Measurements from ENCODE around the gene HERC5.
"Not testable (repeated sequence)": the region's sequence is repeated elsewhere in the genome, so short reads cannot be mapped to it uniquely, and the experiment has no call there.

Gene HERC5

DNA sequence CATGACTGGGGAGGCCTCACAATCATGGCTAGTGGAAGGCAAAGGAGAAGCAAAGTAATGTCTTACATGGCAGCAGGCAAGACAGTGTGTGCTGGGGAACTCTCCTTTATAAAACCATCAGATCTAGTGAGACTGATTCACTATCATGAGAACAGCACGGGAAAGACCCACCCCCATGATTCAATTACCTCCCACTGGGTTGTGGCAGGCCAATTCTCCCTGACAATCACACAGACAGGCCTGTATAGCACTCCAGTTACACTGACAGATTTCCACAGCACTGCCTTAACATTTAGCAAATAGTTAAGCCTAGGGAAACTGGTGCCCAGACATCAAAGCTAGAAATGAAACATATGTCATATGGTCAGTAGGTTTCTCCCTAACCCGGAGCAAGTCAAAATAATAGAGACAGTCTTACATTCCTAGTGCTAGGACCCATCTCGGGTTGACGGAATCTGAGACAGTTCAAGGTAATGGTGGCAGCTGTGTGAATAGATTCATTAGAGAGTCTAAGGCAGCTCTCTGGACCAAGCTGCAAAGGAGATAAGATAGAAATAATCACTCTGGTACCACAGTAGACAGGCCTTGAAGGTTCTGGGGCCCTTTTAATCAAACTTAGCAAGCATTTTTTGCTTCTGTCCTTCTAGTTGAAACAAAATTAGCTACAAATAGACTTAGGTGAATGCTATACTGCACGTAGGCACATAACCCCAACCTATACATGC lies 9.4 kb upstream of the HERC5 start:
- DNase-seq (ENCODE audit: low read depth in 1 of 2, low spot score in 1 of 2) = no peak

DNA sequence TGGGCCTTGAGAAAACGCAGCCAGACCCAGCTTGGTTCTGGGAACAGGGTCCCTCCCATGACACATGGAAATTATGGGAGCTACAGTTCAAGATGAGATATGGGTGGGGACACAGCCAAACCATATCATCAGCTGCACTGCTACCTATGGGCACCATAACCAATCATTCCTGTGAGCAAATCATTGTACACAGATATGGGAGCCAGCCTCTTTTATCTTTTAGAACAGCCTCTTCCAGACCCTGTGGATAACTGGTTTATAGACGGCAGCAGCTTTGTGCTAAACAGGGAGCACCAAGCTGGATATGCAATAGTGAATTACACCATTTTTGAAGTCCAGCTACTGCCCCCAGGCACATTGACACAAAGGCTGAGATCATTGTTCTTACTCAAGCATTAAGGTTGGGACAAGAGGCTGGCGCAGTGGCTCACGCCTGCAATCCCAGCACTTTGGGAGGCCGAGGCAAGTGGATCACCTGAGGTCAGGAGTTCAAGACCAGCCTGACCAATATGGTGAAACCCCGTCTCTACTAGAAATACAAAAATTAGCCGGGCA lies 8.6 kb upstream of the HERC5 start:
- DNase-seq (ENCODE audit: low read depth in 1 of 2, low spot score in 1 of 2) = not testable (repeated sequence)

DNA sequence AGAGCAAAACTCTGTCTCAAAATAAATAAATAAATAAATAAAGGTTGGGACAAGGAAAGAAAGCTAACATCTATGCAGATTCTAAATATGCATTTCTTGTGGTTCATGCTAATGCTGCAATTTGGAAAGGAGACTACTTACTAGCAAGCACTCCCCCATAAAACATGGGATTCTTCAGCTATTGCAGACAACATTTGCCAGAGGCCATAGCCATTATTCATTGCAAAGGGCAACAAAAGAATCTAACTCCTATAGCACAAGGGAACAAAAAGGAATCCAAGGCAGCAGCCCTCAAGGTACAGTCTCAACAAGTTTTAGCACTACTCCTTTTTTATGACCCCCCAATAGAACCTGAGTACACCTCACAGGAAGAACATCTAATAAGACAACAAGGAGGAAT lies 8.0 kb upstream of the HERC5 start:
- no peak for DNase-seq (ENCODE audit: low read depth in 1 of 2, low spot score in 1 of 2)

DNA sequence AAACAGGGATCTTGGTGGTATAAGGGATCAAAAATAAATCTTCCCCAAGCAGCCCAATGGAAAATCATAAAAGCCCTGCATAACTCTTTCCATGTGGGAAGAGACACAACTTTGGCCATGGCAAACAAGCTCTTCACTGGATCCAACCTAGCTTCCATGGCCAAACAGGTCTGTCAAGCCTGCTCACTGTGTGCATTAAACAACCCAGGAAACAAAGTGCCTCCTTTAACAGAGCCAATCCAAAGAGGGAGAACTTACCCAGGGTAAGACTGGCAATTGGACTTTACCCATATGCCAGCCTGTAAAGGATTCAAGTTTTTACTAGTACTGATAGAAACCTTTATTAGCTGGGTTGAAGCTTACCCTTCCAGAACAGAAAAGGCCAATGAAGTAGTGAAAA lies 7.6 kb upstream of the HERC5 start:
- no peak for DNase-seq (ENCODE audit: low read depth in 1 of 2, low spot score in 1 of 2)

DNA sequence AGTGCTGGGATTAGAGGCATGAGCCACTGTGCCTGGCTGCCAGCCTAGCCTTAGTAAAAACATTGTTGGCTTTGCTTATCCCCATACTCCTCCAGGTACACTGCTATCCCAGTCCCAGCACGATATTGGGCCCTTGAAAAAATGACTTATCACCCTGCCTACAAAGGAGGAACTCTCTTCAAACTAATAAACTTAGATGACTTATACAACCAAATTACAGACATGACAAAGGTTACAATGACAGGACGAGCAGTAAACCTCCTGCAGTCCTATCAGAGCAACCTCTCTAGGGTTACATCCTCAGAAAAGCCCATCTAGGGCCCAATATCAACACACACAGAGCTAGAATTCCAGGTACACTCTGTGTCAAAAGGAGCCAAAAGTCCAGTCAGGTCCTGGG lies 5.7 kb upstream of the HERC5 start:
- DNase-seq (ENCODE audit: low read depth in 1 of 2, low spot score in 1 of 2) = no peak

DNA sequence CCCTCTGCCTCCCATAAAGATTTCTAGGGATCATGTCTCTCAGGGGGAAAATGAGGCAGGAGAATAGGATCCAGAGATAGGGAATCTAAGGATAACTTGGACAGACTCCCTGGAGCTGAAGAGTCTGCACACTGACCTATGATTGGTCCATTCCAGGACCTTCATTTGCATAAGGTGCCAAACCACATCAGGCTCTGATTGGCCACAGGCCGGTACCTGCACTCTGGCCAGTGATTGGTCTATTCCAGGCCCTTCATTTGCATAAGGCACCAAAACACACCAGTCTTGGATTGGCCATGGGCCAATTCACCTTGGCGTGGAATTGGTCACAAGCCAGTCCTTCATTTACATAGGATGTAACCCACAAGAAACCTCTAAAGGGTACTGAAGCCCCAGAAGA lies 4.0 kb upstream of the HERC5 start:
- no peak for DNase-seq (ENCODE audit: low read depth in 1 of 2, low spot score in 1 of 2)

DNA sequence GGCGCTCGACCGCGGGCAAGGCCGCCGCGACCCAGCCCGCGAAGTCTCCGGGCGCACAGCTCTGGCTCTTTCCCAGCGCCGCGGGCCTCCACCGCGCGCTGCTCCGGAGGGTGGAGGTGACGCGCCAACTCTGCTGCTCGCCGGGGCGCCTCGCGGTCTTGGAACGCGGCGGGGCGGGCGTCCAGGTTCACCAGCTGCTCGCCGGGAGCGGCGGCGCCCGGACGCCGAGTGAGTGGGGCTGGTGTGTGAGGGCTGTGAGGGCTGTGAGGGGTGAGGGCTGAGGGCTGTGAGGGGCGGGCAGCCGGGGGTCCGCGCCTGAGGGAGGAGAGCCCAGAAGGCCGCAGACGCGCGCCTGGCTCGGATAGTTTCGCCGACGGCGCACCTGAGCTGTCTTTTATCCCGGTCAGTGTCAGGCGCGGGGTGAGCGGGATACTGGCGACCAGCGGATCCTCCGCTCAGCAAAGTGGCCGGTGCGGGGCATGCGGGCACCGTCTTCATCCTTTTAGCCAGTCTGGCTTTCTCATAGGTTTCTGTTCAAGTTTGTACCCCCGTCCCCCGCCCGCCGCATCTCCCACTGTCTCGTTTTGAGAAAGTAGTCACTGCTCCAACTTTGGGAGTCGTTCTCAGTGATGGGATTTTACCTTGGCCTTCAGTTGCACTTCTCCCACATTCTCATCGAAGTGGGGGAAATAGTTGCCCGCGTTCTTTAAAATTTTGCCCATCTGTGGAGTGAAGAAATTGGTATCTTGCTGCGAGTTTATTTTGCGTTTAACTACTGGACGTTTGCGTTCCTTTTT lies 586 bp downstream of the HERC5 start:
- DNase-seq (ENCODE audit: low read depth in 1 of 2, low spot score in 1 of 2) = peak; percentile 12 to 37

DNA sequence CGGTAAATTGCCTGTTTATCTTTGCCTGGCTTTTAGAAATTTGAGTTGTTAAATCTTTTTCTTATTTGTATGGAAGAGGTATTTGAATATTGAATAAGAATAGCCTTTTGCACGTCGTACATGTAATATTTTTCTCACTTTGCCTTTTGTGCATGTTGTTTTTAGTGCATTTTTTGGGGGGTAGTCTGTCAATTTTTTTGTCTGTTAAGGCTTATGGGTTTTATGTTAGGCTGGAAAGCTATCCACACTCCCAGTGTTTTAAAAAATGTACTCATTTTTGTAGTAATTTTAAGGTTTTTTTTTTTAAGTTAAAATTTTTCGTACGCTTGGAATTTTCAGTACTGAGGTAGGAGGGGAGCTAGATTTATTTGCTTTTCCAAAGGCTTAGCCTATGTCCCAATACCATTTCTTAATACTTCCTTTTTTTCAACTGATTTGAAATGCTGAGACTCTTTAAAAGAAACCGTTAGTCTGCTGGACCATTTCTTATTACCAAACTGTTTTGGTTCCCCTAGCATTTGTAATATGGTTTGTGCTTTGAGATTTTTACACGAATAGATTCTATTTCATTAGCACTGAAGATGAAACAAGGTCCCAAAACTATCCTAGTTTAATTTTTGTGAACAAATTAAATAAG lies 1.3 kb downstream of the HERC5 start:
- no peak for DNase-seq (ENCODE audit: low read depth in 1 of 2, low spot score in 1 of 2)

DNA sequence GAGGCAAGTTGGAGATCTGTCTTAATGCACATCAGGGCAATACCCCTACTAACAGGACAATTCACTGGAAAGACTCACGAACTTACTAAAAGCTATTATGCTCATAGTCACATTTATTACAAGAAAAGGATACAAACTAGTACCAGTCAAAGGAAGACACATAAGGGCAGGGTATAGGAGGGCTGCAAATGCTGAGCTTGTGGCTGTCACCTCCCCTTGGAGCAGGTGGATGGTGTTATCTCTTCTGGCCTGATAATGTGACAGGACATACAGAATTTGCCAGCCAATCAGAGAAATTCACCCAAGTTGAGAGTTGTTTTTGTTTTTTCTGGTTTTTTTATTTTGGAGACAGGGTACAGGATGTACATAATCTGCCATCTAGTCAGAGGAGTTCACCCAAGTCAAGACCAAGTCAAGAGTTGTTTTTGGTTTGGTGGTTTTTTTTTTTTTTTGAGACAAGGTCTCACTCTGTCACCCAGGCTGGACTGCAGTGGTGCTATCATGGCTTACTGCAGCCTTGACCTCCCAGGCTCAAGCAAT lies 8.8 kb downstream of the HERC5 start:
- DNase-seq (ENCODE audit: low read depth in 1 of 2, low spot score in 1 of 2) = no peak

DNA sequence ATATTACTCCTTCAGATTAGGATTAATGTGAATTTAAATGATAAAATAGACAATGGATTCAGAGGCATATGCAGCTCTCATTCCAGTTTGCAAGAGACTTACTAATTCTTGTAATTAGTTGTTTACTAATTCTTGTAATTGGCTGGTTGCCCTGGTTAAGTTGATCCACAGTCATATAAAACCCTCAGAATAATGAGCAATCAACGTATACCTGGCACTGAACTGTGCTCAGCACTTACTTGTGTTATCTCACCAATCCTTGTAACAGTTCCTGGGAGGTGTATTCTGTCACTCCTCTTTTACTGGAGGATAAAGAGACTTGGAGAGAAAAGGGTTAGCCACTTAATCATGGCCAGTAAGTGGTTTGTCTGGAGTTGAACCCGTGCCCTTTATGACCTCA lies 10.5 kb downstream of the HERC5 start:
- DNase-seq (ENCODE audit: low read depth in 1 of 2, low spot score in 1 of 2) = no peak

DNA sequence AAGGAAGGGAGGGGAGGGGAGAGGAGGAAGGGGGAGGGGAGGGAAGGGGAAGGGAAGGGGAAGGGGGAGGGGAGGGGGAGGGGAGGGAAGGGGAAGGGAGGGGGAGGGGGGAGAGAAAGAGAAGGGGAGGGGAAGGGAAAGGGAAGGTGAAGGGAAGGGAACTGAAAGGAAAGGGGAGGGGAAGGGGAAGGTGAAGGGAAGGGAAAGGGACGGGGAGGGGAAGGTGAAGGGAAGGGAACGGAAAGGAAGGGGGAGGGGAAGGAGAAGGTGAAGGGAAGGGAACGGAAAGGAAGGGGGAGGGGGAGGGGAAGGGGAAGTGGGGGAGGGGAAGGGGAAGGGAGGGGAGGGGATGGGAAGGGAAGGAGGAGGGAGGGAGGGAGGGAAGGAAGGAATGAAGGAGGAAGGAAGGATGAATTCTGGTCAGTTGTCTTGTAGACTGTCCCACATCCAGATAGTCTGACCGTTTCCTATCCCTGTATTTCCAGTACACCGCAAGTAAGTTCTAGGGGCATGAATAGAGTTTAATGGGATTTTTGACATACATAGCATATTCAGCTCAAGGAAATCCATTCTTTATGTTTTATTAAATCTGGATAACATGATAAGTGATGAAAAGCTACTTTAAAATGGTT lies 20.4 kb downstream of the HERC5 start:
- DNase-seq (ENCODE audit: low read depth in 1 of 2, low spot score in 1 of 2) = no peak

DNA sequence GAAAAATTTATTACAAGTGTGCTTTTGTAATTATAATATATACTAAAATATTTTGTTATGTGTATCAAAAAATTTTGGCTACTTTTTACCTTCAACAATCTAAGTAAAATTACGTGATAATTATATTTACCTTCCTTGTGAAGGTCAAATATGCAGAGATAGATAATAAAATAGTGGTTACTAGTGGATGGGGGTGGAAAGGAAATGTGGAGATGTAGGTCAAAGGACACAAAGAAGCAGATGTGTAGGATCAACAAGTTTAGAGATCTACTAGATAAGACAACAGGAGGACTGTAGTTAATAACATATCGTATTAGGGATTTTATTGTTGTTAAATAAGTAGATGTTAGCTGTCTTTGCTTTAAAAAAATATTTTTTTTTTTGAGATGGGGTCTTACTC lies 21.3 kb downstream of the HERC5 start:
- DNase-seq (ENCODE audit: low read depth in 1 of 2, low spot score in 1 of 2) = no peak

DNA sequence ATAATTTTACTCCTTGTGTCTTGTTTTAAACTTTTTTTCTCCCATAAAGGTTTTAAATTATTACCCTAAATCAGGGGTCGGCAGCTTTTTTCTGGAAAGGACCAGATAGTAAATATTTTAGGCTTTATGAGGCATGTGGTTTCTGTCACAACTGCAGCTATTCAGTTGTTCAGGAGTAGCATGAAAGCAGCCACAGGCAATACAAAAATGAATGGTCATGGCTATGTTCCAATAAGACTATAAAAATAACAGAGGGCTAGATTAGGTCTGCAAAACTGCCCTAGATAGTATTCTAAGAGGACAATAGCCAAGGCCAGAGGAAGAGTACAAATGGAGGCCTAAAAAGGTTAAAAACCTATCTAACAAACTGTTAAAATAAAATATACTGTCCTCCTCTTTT lies 24.6 kb downstream of the HERC5 start:
- no peak for DNase-seq (ENCODE audit: low read depth in 1 of 2, low spot score in 1 of 2)

DNA sequence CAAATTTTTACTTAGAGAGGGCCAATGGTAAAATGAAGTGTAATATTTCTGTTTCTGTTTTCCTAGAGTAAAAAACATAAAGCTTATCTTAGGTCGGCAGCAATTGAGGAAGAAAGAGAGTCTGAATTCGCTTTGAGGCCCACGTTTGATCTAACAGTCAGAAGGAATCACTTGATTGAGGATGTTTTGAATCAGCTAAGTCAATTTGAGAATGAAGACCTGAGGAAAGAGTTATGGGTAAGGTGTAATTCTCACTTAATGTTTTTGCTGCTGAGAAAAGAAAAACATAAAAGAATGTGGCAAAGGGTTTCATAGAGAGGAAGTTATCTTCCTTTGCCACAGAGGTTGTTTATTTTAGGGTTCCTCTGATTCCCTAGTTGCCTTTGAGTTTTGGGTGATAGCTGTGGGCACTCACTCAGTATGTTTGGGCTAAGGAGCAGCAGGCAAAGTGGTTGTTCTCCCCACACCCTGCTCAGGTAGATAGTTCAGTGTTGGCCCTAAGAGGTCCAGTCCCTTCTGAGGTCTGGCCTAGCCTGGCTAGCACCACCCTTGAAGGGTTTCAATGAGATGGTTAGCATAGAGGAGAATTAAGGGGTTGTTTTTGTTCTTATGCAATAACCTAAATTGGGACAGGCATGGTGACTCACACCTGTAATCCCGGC lies 32.3 kb downstream of the HERC5 start:
- no peak for DNase-seq (ENCODE audit: low read depth in 1 of 2, low spot score in 1 of 2)

DNA sequence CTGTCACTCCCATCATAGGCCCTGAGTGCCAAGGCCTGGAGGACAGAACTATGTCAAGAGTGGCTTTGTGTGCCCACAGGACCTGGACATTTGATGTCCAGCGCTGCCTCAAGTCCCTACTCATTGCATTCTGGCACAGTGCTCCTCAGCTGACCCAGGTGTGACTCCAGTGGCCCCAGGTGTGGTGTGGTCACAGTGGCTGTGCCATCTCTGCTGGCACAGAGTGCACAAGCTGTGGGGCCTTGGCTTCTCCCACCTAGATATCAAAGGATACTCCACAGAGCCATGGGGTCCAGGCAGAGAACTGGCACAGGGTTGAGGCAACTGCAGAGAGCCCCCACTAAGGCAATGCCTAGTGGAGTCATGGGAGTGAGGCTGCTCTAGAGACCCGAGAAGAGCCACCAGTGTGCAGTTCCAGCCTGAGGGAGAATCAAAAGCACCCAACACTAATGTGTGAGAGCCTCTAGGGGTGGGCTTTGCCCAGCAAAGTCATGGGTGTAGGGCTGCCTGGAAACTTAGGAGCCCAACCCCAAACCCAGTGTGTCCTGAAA lies 41.0 kb downstream of the HERC5 start:
- no peak for DNase-seq (ENCODE audit: low read depth in 1 of 2, low spot score in 1 of 2)

DNA sequence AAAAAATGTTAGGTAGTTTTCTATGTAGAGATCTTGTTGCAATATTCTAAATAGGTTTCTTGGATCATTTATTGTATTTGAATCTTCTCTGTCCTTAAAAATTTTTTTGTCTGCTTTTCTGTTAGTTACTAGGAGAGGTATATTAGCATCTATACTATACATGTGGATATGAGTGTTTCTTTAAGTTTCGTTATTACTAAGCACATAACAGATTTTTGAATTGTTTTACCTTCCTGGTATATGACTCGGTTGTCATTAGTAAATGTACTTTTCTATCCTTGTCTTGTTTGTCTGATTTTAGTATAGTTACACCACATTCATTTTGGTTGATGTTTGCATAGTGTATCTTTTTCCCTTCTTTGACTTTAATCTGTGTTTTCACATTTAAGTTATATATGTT lies 46.4 kb downstream of the HERC5 start:
- DNase-seq (ENCODE audit: low read depth in 1 of 2, low spot score in 1 of 2) = no peak

DNA sequence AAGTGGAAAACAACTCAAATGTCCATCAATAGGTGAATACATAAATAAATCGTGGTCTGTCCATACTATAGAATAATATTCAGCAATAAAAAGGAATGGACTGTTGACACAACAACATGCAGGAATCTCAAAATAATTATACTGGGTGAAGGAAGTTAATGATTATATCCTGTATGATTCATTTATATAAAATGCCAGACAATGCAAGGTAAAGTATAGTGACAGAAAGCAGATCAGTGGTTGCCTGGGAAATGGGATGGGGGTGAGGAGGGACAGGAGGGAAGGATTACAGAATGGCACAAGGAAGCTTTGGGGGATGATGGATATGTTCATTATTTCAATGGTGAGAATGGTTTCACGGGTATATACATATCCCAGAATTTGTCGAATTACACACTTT lies 54.3 kb downstream of the HERC5 start:
- DNase-seq (ENCODE audit: low read depth in 1 of 2, low spot score in 1 of 2) = no peak

DNA sequence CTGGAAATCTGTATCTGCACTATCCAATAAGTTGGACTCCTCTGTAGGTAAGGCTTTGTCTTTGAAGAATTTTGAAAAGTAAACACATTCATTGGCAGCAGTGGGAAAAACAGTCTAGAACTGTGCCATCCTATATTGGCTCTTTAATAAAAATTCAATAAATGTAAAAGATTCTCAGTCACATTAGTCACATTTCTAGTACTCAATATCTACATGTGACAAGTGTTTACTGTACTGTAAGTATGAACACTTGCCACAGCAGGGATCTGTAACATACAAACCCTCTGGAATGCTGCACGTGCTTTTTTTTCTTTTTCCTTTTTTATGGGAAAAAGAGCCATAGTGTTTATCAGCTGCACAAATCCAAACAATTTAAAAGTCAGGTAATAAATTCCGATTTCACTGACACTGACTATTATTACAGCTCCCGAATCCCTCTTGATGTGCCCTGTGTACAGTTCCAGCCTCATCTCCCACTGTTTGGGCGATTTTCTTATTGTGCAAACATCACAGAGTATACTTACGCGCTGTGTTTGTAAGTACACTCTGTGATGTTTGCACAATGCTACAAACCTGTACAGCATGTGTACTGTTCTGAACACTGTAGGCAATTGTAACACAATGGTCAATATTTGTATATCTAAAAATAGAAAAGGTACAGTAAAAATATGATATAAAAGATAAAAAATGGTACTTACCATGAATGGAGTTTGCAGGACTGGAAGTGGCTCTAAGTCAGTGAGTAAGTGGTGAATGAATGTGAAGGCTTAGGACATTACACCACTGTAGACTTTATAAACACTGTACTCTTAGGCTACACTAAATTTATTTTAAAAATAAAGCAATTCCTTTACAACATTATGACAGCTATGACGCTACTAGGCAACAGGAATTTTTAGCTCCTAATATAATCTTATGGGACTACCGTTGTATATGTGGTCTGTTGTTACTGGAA lies 57.9 kb downstream of the HERC5 start:
- DNase-seq (ENCODE audit: low read depth in 1 of 2, low spot score in 1 of 2) = no peak

DNA sequence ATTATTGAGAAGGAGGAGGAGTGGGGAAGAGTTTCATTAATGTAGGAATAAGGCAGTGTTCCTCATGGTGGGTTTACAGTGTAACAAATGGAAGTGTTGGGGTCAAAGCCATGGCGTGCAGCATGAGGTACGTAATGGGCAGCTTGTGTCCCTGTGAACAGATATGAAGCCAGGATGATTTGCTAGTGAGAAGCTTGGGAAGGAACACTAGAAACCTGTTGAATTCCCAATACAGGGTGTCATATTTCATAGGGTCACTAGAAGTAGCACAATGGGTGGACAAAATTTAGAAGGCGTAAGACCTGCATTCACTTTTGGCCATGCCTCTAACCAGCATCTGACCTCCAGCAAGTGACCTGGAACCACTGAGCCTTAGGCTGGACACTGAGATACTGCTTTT lies 59.8 kb downstream of the HERC5 start:
- no peak for DNase-seq (ENCODE audit: low read depth in 1 of 2, low spot score in 1 of 2)

All from activated T-helper 1 cell treated with anti-CD3 and anti-CD28 coated beads, Interleukin-2, amount 50 U/mL, for 16 hours (primary cell).